Keratinocyte (primary cell): Measurements from ENCODE around the gene ADGRD1.

Experiments used
- CTCF ChIP-seq, 3 experiments: IDR thresholded peaks in 1 of 3; conservative IDR thresholded peaks in 1 of 3; optimal IDR thresholded peaks in 1 of 3; 2 replicates in 2 of 3; 3 replicates in 1 of 3; pipeline versions ENCODE3 to v1.5.1; 2011; ENCODE audit warnings: low read length in 3 of 3, mild to moderate bottlenecking in 3 of 3, moderate library complexity in 2 of 3, control low read depth in 1 of 3, inconsistent platforms in 1 of 3; ENCODE audit not compliant: insufficient read depth in 2 of 3; ENCODE audit errors: extremely low read depth in 1 of 3
- EZH2 ChIP-seq: IDR thresholded peaks from one replicate; pipeline ENCODE4 v1.6.1; 2012; ENCODE audit warnings: inconsistent platforms, mild to moderate bottlenecking, low read length, moderate library complexity

- TF ChIP-seq CTCF (optimal IDR thresholded peaks at IDR 0.05 in 1 of 3, IDR thresholded peaks at IDR 0.05 in 1 of 3, conservative IDR thresholded peaks at IDR 0.05 in 1 of 3; ENCODE audit: extremely low read depth in 1 of 3, insufficient read depth in 2 of 3, low read length in 3 of 3), result no peak
- no peak for TF ChIP-seq EZH2
Measured at GRCh38 chr12:131159660-131160059, 206.0 kb downstream of the ADGRD1 start.
